ENCODE data around the gene PTTG2.
"Not testable (repeated sequence)": the region's sequence is repeated elsewhere in the genome, so short reads cannot be mapped to it uniquely, and the experiment has no call there.

GRCh38 chr4:37975321-37975822, 15.2 kb downstream of the PTTG2 start:
- not testable (repeated sequence) for TF ChIP-seq CTCF (IDR thresholded peaks at IDR 0.05; ENCODE audit: poor library complexity); EZH2phosphoT487 (IDR thresholded peaks at IDR 0.05; ENCODE audit: low read depth, severe bottlenecking, unreplicated experiment); EZH2 (IDR thresholded peaks at IDR 0.05; ENCODE audit: borderline replicate concordance)
